Measurements from ENCODE around the gene LRRC7.

GRCh38 chr1:69639159-69639558, 71.4 kb downstream of the LRRC7 start:
- TF ChIP-seq CTCF (IDR thresholded peaks at IDR 0.05) (no peak), POLR2A (IDR thresholded peaks at IDR 0.05) (no peak)

Data from esophagus squamous epithelium (tissue), 4 donors.